HCT116 (cell line): ENCODE data around the gene SSTR5. TPM values are rescaled to one million over a fixed set of nuclear protein-coding genes. Genes with fewer than 3 reads are reported as not detected.

Source experiments
- ATAC-seq: fragments of 200-7000 bp; cut with Tn5 transposase; 2 replicates; pipeline ENCODE4 v1.9.1; 2020; ENCODE audit warnings: mild to moderate bottlenecking, moderate library complexity
- BruUV-seq: library from RNA; stranded (reverse); fragments of 400-500 nt; replicated peaks from 2 replicates; lab custom pipeline; 2021; lab: Mats Ljungman, UMichigan
- CTCF ChIA-PET: fragments of 300-600 bp; sonication (Branson Sonifier 250); formaldehyde crosslinking; loops from one replicate; lab custom pipeline; 2021; ENCODE audit warnings: antibody characterized with exemption; lab: Charles Lee
- POLR2A ChIA-PET: fragments of 300-600, 350-600 bp; sonication (Branson Sonifier 250); formaldehyde crosslinking; loops from one replicate; lab custom pipeline; 2021; ENCODE audit warnings: antibody characterized with exemption; lab: Charles Lee
- RAD21 ChIA-PET, 2 experiments: fragments of 300-600 bp; sonication (Branson Sonifier 250); formaldehyde crosslinking; loops; one replicate each; lab custom pipeline; 2023; ENCODE audit warnings: low total read pairs in 2 of 2; ENCODE audit not compliant: uncharacterized antibody in 2 of 2, unreplicated experiment in 2 of 2, low non-redundant PET in 1 of 2; lab: Charles Lee
- DNase-seq: peaks from one replicate; pipeline ENCODE4 v3.0.0-alpha.2; 2010; ENCODE audit warnings: low read depth, low spot score
- H2AFZ ChIP-seq: fragments of 200-600 bp; shearing (Covaris generic), sonication (generic); 2 replicates; pipeline ENCODE4 v1.6.1; 2017; ENCODE audit warnings: low read depth, mixed run types, mixed read lengths, antibody characterized with exemption, low read length; ENCODE audit not compliant: poor library complexity, severe bottlenecking
- H3K27ac ChIP-seq: 2 replicates; pipeline ENCODE4 v1.5.1; 2012; ENCODE audit warnings: low read depth, low read length
- H3K27me3 ChIP-seq: fragments of 200-600 bp; sonication (generic); 2 replicates; pipeline ENCODE4 v1.6.1; 2016; ENCODE audit warnings: mixed run types, low read length, mixed read lengths; ENCODE audit not compliant: insufficient read depth
- H3K36me3 ChIP-seq, 2 experiments: fragments of 200-500 bp in 1 of 2; fragments of 200-600 bp in 1 of 2; sonication (Bioruptor generic) in 1 of 2; sonication (generic) in 1 of 2; 2 replicates each; pipeline versions ENCODE4 v1.5.1 to v1.6.1; 2014 to 2016; ENCODE audit warnings: low read length in 2 of 2, inconsistent platforms in 1 of 2, mixed read lengths in 1 of 2, mixed run types in 1 of 2; ENCODE audit not compliant: insufficient read depth in 2 of 2, control insufficient read depth in 1 of 2
- H3K4me1 ChIP-seq, 2 experiments: fragments of 200-600 bp in 1 of 2; sonication (generic) in 1 of 2; 2 replicates each; pipeline versions ENCODE4 v1.5.1 to v1.6.1; 2012 to 2017; ENCODE audit warnings: low read length in 2 of 2, inconsistent platforms in 1 of 2, mild to moderate bottlenecking in 1 of 2, mixed read lengths in 1 of 2, mixed run types in 1 of 2, moderate library complexity in 1 of 2; ENCODE audit not compliant: insufficient read depth in 2 of 2, control insufficient read depth in 1 of 2
- H3K4me2 ChIP-seq: fragments of 200-600 bp; sonication (generic); 2 replicates; pipeline ENCODE4 v1.6.1; 2017; ENCODE audit warnings: mixed run types, low read length, mixed read lengths
- H3K4me3 ChIP-seq, 2 experiments: fragments of 200-600 bp in 1 of 2; sonication (generic) in 1 of 2; replicated peaks in 1 of 2; 2 replicates each; pipeline ENCODE4 v1.5.1; 2011 to 2016; ENCODE audit warnings: low read length in 2 of 2, control low read depth in 1 of 2, low read depth in 1 of 2, mild to moderate bottlenecking in 1 of 2, mixed read lengths in 1 of 2, mixed run types in 1 of 2
- H3K79me2 ChIP-seq: fragments of 200-600 bp; sonication (generic); 2 replicates; pipeline ENCODE4 v1.6.1; 2017; ENCODE audit warnings: mild to moderate bottlenecking, mixed run types, low read length, moderate library complexity, mixed read lengths; ENCODE audit not compliant: insufficient read depth
- H3K9ac ChIP-seq: fragments of 200-600 bp; sonication (generic); 2 replicates; pipeline ENCODE4 v1.6.1; 2016; ENCODE audit warnings: low read length, mixed read lengths
- H3K9me2 ChIP-seq: fragments of 200-600 bp; sonication (generic), shearing (Covaris generic); 2 replicates; pipeline ENCODE4 v1.6.1; 2017; ENCODE audit warnings: mixed run types, mild to moderate bottlenecking, moderate library complexity; ENCODE audit not compliant: insufficient read depth
- H3K9me3 ChIP-seq, 2 experiments: fragments of 200-500 bp in 1 of 2; fragments of 200-600 bp in 1 of 2; sonication (Bioruptor generic) in 1 of 2; sonication (generic) in 1 of 2; 2 replicates each; pipeline ENCODE4 v1.6.1; 2014 to 2017; ENCODE audit warnings: low read length in 2 of 2, mixed read lengths in 2 of 2, inconsistent platforms in 1 of 2, low read depth in 1 of 2, mild to moderate bottlenecking in 1 of 2, mixed run types in 1 of 2, moderate library complexity in 1 of 2; ENCODE audit not compliant: control insufficient read depth in 1 of 2, insufficient read depth in 1 of 2
- H4K20me1 ChIP-seq: fragments of 200-600 bp; sonication (generic), shearing (Covaris generic); 2 replicates; pipeline ENCODE4 v1.6.1; 2017; ENCODE audit warnings: mixed run types, mild to moderate bottlenecking, moderate library complexity; ENCODE audit not compliant: insufficient read depth
- CBX3 ChIP-seq: IDR thresholded peaks from 2 replicates; pipeline ENCODE4 v1.6.1; 2012; ENCODE audit warnings: low read depth
- EZH2 ChIP-seq: fragments of 200-600 bp; sonication (generic); IDR thresholded peaks from 2 replicates; pipeline ENCODE4 v1.6.1; 2017; ENCODE audit warnings: antibody characterized with exemption, mixed run types
- EZH2phosphoT487 ChIP-seq: fragments of 200-600 bp; IDR thresholded peaks from 2 replicates; pipeline ENCODE4 v1.6.1; 2018; ENCODE audit warnings: antibody characterized with exemption, borderline replicate concordance
- FOSL1 ChIP-seq: IDR thresholded peaks from 2 replicates; pipeline ENCODE4 v1.6.1; 2012; ENCODE audit warnings: low read depth
- JUND ChIP-seq: IDR thresholded peaks from 2 replicates; pipeline ENCODE4 v1.6.1; 2012
- MAX ChIP-seq: IDR thresholded peaks from 2 replicates; pipeline ENCODE4 v1.6.1; 2012
- POLR2A ChIP-seq: IDR thresholded peaks from 2 replicates; pipeline ENCODE4 v1.7.0; 2011; ENCODE audit warnings: borderline replicate concordance; ENCODE audit not compliant: insufficient read depth, insufficient read length; ENCODE audit errors: extremely low read depth
- POLR2AphosphoS5 ChIP-seq: IDR thresholded peaks from 2 replicates; pipeline ENCODE4 v1.6.1; 2011; ENCODE audit warnings: mild to moderate bottlenecking, low read depth, low read length, moderate library complexity
- REST ChIP-seq: IDR thresholded peaks from 2 replicates; pipeline ENCODE4 v1.6.1; 2012; ENCODE audit warnings: low read depth
- SIN3A ChIP-seq: IDR thresholded peaks from 2 replicates; pipeline ENCODE4 v1.6.1; 2012; ENCODE audit warnings: low read depth
- SP1 ChIP-seq: IDR thresholded peaks from 2 replicates; pipeline ENCODE4 v1.6.1; 2012; ENCODE audit warnings: low read depth
- SRF ChIP-seq: IDR thresholded peaks from 2 replicates; pipeline ENCODE4 v1.6.1; 2012; ENCODE audit warnings: low read depth
- YY1 ChIP-seq: IDR thresholded peaks from 2 replicates; pipeline ENCODE4 v1.6.1; 2011; ENCODE audit warnings: low read length, low read depth, moderate library complexity, mild to moderate bottlenecking; ENCODE audit not compliant: insufficient replicate concordance; ENCODE audit errors: extremely low read depth
- ZFX ChIP-seq: fragments of 450-650 bp; IDR thresholded peaks from 2 replicates; pipeline ENCODE4 v1.6.1; 2017
- ZNF274 ChIP-seq: fragments of 200-500 bp; sonication (Bioruptor generic); IDR thresholded peaks from 2 replicates; pipeline ENCODE4 v1.6.1; 2014; ENCODE audit warnings: mild to moderate bottlenecking, low read depth, low read length, inconsistent platforms
- intact Hi-C: fragments of 100-400 bp; cut with micrococcal nuclease; formaldehyde crosslinking; loops from 2 replicates; pipeline ENCODE4 v1.10.0; 2022
- total RNA-seq: library from RNA; stranded (reverse); gene quantifications from one replicate; pipeline ENCODE4 v1.2.1, GENCODE V29; 2021; ENCODE audit not compliant: unreplicated experiment
- TF ChIP-seq, protein P1 (sequence below): IDR thresholded peaks from 2 replicates; pipeline ENCODE4 v1.6.1; 2011; ENCODE audit warnings: mild to moderate bottlenecking, low read length, moderate library complexity; ENCODE audit not compliant: insufficient replicate concordance; ENCODE audit errors: extremely low read depth
- TF ChIP-seq, protein P2 (sequence below), 3 experiments: fragments of 200-600 bp in 1 of 3; sonication (generic) in 1 of 3; IDR thresholded peaks in 2 of 3; conservative IDR thresholded peaks in 1 of 3; 2 replicates each; pipeline ENCODE4 v1.5.1; 2012 to 2017; ENCODE audit warnings: low read depth in 2 of 3, low read length in 2 of 3, antibody characterized with exemption in 1 of 3, borderline replicate concordance in 1 of 3, control low read depth in 1 of 3, mild to moderate bottlenecking in 1 of 3, mixed read lengths in 1 of 3, mixed run types in 1 of 3, moderate library complexity in 1 of 3; ENCODE audit not compliant: insufficient read depth in 1 of 3

Gene SSTR5
- total RNA-seq, 1 experiment from 2014 or later = 7.2 TPM

DNA sequence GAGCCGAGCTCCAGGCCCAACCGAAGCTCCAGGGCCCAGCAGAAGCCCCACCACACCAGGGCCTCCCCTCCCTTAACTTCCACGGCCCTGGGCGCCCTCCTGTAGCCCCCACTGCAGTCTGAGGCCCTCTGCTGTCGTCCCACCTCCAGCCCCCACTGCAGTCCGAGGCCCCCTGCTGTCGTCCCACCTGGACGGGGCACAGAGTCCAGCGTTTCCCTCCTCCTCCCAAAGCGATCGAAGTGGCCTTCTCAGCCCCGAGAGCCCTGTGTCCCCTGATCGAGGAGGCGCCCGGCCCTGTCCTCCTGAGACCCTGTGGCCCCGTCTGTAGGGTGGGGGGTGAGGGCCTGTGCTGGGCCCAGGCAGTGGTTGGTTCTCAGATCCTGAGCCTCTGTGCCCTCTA lies 54.6 kb downstream of the SSTR5 start:
- ChIA-PET CTCF (no interaction called here), POLR2A (no interaction called here), RAD21 (no interaction called here)
- ATAC-seq (no peak), DNase-seq (no peak)
- no peak overlapping the region for H2AFZ ChIP-seq
- no peaks in the 10 kb centered on the region for H3K27me3 ChIP-seq
- no peaks in the 10 kb centered on the region for H3K9me2 ChIP-seq
- no peak overlapping the region for H3K9ac ChIP-seq
- H3K9me3 ChIP-seq = no peaks in the 10 kb centered on the region
- intact Hi-C loops = no loop called here
- no peaks in the 10 kb centered on the region for H4K20me1 ChIP-seq
- peaks cover 12 to 13% of the 10 kb centered on the region in 2 experiments; a peak in 3 of 4 replicates for H3K4me1 ChIP-seq
- H3K4me2 ChIP-seq = no peak overlapping the region
- no peak overlapping the region for H3K27ac ChIP-seq
- TF ChIP-seq FOSL1 (no peak), EZH2 (no peak), REST (no peak), SP1 (no peak), SRF (no peak), EZH2phosphoT487 (no peak), SIN3A (no peak), JUND (no peak), ZFX (no peak), POLR2AphosphoS5 (no peak), POLR2A (no peak), ZNF274 (no peak), MAX (no peak), CBX3 (no peak), YY1 (no peak)
- TF ChIP-seq, protein P1, sequence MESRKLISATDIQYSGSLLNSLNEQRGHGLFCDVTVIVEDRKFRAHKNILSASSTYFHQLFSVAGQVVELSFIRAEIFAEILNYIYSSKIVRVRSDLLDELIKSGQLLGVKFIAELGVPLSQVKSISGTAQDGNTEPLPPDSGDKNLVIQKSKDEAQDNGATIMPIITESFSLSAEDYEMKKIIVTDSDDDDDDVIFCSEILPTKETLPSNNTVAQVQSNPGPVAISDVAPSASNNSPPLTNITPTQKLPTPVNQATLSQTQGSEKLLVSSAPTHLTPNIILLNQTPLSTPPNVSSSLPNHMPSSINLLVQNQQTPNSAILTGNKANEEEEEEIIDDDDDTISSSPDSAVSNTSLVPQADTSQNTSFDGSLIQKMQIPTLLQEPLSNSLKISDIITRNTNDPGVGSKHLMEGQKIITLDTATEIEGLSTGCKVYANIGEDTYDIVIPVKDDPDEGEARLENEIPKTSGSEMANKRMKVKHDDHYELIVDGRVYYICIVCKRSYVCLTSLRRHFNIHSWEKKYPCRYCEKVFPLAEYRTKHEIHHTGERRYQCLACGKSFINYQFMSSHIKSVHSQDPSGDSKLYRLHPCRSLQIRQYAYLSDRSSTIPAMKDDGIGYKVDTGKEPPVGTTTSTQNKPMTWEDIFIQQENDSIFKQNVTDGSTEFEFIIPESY = no peak
- TF ChIP-seq, protein P2, sequence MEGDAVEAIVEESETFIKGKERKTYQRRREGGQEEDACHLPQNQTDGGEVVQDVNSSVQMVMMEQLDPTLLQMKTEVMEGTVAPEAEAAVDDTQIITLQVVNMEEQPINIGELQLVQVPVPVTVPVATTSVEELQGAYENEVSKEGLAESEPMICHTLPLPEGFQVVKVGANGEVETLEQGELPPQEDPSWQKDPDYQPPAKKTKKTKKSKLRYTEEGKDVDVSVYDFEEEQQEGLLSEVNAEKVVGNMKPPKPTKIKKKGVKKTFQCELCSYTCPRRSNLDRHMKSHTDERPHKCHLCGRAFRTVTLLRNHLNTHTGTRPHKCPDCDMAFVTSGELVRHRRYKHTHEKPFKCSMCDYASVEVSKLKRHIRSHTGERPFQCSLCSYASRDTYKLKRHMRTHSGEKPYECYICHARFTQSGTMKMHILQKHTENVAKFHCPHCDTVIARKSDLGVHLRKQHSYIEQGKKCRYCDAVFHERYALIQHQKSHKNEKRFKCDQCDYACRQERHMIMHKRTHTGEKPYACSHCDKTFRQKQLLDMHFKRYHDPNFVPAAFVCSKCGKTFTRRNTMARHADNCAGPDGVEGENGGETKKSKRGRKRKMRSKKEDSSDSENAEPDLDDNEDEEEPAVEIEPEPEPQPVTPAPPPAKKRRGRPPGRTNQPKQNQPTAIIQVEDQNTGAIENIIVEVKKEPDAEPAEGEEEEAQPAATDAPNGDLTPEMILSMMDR (IDR thresholded peaks at IDR 0.05 in 2 of 3, conservative IDR thresholded peaks at IDR 0.05 in 1 of 3; ENCODE audit: borderline replicate concordance in 1 of 3, insufficient read depth in 1 of 3, low read depth in 2 of 3, low read length in 2 of 3) = no peak
- H3K36me3 ChIP-seq = no peaks in the 10 kb centered on the region
- H3K4me3 ChIP-seq = no peak overlapping the region
- H3K79me2 ChIP-seq = no peaks in the 10 kb centered on the region
- BruUV-seq = no TSS peak
